Measurements from ENCODE around the gene NECAB3.
"Not testable (repeated sequence)": the region's sequence is repeated elsewhere in the genome, so short reads cannot be mapped to it uniquely, and the experiment has no call there.

NECAB3 gene

GRCh38 chr20:33648396-33649004 is 25.7 kb downstream of the NECAB3 start:
- DNase-seq (ENCODE audit: low read depth) = no peak

GRCh38 chr20:33647603-33648395 is 26.4 kb downstream of the NECAB3 start:
- DNase-seq (ENCODE audit: low read depth) = no peak

DNA sequence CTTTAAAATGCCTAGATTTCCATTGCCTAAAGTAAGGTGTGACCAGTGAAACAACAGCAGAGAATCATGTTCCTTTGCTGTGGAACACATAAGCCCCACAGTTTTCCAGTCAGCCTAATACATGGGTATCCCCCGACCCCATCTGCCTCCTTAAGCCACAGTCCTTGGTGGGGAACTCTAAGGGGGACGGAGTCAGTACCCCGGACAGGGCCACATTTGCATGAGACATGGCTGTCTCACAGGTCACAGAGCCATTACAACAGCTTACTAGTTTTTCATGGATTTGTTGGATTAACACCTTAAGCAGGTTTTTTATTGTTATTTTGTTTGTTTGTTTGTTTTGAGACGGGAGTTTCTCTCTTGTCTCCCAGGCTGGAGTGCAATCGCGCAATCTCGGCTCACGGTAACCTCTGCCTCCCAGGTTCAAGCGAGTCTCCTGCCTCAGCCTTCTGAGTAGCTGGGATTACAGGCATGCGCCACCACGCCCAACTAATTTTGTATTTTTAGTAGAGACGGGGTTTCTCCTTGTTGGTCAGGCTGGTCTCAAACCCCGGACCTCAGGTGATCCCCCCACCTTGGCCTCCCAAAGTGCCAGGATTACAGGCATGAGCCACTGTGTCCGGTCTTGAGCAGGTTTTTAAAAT is 27.1 kb downstream of the NECAB3 start:
- not testable (repeated sequence) for DNase-seq (ENCODE audit: low read depth)

- no peak for DNase-seq (ENCODE audit: low read depth)
Measured at GRCh38 chr20:33646191-33646590, 28.0 kb downstream of the NECAB3 start.

GRCh38 chr20:33645396-33645795 is 28.8 kb downstream of the NECAB3 start:
- no peak for DNase-seq (ENCODE audit: low read depth)

GRCh38 chr20:33645072-33645358 is 29.2 kb downstream of the NECAB3 start:
- DNase-seq (ENCODE audit: low read depth) = no peak

DNA sequence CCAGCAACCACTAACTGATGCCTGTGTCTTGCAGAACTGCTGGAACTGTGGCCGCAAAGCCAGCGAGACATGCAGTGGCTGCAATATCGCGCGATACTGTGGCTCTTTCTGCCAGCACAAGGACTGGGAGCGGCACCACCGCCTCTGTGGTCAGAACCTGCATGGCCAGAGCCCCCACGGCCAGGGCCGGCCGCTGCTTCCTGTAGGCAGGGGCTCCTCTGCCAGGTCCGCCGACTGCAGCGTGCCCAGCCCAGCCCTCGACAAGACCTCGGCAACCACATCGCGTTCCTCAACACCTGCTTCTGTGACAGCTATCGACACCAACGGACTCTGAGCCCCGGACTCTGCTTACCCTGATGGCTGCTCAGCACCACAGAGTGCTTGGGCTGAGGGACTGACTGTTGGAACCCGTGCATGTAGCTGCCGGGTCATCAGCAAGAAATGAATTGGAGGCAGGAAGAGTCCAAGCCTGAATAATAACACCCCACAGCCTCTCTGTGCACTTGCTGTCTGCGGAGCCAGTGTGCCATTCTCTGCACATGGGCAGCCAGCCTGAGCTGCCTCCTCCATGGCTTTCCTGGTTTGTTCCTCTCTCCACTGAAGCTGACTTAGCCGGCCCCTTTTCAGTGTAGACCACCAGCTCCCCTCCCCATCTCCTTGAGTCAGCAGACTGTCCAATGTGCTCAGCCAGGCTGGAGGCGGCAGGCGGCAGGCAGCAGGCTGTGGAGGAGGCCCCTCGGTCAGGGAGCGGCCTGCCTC is 29.7 kb downstream of the NECAB3 start:
- DNase-seq (ENCODE audit: low read depth) = no peak

DNA sequence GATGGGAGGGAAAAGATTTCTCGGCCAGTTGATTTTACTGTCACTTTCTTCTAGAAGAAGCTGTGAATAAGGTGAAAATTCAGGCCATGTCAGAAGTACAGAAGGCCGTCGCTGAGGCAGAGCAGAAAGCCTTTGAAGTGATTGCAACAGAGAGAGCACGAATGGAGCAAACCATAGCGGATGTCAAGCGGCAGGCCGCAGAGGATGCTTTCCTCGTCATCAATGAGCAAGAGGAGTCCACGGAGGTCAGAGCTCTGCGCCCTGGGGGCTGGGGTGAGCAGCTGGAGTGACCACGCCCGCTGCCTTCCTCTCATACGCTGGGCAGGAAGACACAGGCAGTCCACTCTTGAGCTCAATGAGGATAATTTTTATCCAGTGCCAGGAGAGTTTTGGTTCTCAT is 33.9 kb downstream of the NECAB3 start:
- DNase-seq (ENCODE audit: low read depth) = no peak

DNA sequence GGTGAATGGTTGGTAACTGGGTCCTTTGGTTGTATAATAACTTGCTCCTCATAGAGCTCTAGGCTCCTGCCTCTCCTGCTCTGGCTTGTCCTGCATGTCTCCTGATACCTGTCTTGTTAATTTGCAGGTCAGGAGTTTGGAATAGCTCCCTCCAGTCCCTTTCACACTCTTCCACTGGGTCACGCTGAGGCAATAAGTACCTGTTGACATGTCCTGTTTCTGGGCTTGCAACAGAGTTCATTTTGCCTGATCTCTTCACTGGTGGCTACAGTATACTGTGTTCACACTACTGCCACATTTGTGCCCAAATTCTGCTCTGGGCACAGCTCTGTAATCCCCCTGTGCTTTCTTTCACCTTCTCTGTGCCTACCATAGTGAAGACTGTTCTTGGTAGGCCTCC is 37.5 kb downstream of the NECAB3 start:
- no peak for DNase-seq (ENCODE audit: low read depth)

DNA sequence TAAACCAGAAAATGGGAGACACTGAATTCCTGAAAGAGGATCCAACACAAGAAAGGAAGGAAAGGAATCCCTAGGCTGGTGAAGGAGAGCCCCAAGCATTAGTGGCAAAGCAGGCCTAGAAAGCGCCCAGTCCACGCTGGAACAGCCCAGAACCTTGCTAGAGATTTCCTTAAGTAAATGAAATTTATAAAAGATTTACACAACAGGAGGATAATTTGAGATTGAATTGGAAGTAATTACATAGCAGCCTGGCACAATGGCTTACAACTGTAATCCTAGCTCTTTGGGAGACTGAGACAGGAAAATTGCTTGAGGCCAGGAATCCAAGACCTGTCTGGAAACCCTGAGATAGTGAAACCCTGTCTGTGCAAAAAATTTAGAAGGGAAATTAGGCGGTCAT is 38.9 kb downstream of the NECAB3 start:
- DNase-seq (ENCODE audit: low read depth) = no peak

DNA sequence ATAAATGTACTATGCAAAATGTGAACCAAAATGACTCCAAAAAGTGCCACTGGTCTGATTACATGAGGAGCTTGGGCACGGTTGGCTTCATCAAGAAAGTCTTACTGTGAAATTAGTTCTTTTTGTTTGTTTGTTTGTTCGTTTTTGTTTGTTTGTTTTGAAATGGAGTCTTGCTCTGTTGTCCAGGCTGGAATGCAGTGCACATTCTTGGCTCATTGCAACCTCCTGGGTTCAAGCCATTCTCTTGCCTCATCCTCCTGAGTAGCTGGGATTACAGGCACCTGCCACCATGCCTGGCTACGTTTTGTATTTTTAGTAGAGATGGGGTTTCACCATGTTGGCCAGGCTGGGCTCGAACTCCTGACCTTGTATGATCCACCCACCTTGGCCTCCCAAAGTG is 42.3 kb downstream of the NECAB3 start:
- DNase-seq (ENCODE audit: low read depth) = not testable (repeated sequence)

DNA sequence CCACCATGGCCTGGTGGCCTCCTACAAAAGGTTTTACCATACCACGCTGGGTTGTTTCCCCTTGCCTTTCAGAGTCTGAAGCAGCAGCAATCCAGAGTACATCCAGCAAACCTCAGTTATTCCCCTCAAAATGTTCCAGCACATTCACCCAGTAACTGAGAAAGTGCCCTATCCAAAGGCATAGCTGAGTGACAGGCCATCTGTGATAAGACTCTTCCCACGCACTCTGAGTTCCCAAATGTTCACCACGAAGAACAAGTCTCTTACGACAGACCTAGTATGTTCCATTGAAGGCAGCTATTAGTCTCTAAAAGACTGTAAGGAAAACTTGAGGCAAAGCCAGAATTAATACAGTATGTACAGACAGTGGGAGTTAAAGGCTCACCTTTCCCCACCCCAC is 43.7 kb downstream of the NECAB3 start:
- no peak for DNase-seq (ENCODE audit: low read depth)

GRCh38 chr20:33629979-33630378 is 44.2 kb downstream of the NECAB3 start:
- no peak for DNase-seq (ENCODE audit: low read depth)

- no peak for DNase-seq (ENCODE audit: low read depth)
Measured at GRCh38 chr20:33629533-33629932, 44.7 kb downstream of the NECAB3 start.

GRCh38 chr20:33627577-33628216 is 46.5 kb downstream of the NECAB3 start:
- no peak for DNase-seq (ENCODE audit: low read depth)

- no peak for DNase-seq (ENCODE audit: low read depth)
Measured at GRCh38 chr20:33626190-33626589, 48.0 kb downstream of the NECAB3 start.

- DNase-seq (ENCODE audit: low read depth) = no peak
Measured at GRCh38 chr20:33624399-33624798, 49.8 kb downstream of the NECAB3 start.

GRCh38 chr20:33622705-33623365 is 51.4 kb downstream of the NECAB3 start:
- DNase-seq (ENCODE audit: low read depth) = no peak

GRCh38 chr20:33621717-33622400 is 52.4 kb downstream of the NECAB3 start:
- no peak for DNase-seq (ENCODE audit: low read depth)

DNA sequence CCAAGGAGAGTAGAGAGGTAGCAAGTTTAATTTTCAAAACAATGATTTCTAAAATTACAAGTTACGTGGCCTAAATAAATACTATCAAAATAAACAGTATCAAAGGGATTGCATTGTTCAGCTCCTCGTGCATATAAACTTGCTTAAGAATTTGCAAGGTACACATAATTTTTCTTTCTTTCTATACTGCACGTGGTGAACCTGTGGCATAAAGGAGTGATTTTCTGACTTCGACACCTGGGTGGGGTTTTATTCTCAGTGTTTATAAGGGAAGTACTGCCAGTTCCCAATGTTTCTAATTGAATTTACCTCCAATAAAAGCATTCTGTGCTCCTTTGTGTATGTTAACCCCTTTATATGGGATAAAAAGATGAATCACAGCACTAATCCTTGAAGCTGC is 62.2 kb downstream of the NECAB3 start:
- no peak for DNase-seq (ENCODE audit: low read depth)

GRCh38 chr20:33611106-33611505 is 63.1 kb downstream of the NECAB3 start:
- DNase-seq (ENCODE audit: low read depth) = no peak
